IPS-15b (cell line): ENCODE results near the gene KANK4.

Experiments used
- H3K27me3 ChIP-seq: one replicate; pipeline ENCODE4 v1.6.1; 2013; ENCODE audit warnings: low read length; ENCODE audit not compliant: control insufficient read depth, insufficient read depth
- H3K36me3 ChIP-seq: one replicate; pipeline ENCODE4 v1.6.1; 2013; ENCODE audit warnings: low read length; ENCODE audit not compliant: control insufficient read depth, insufficient read depth
- H3K4me1 ChIP-seq: one replicate; pipeline ENCODE4 v1.6.1; 2013; ENCODE audit warnings: mild to moderate bottlenecking, low read length; ENCODE audit not compliant: control insufficient read depth, insufficient read depth
- H3K4me3 ChIP-seq: one replicate; pipeline ENCODE4 v1.5.1; 2013; ENCODE audit warnings: low read depth, low read length
- H3K9ac ChIP-seq: one replicate; pipeline ENCODE4 v1.6.1; 2013; ENCODE audit warnings: low read depth, mild to moderate bottlenecking, low read length
- H3K9me3 ChIP-seq: one replicate; pipeline ENCODE4 v1.6.1; 2013; ENCODE audit warnings: mild to moderate bottlenecking, low read length; ENCODE audit not compliant: control insufficient read depth, insufficient read depth

The KANK4 gene

GRCh38 chr1:62299426-62300200 lies 19.6 kb downstream of the KANK4 start:
- H3K27me3 ChIP-seq, result peaks cover 22% of the 10 kb centered on the region
- H3K4me3 ChIP-seq, result no peak overlapping the region
- H3K36me3 ChIP-seq, result no peaks in the 10 kb centered on the region
- no peak overlapping the region for H3K9ac ChIP-seq
- H3K9me3 ChIP-seq, result no peaks in the 10 kb centered on the region
- peaks cover 11% of the 10 kb centered on the region for H3K4me1 ChIP-seq

DNA sequence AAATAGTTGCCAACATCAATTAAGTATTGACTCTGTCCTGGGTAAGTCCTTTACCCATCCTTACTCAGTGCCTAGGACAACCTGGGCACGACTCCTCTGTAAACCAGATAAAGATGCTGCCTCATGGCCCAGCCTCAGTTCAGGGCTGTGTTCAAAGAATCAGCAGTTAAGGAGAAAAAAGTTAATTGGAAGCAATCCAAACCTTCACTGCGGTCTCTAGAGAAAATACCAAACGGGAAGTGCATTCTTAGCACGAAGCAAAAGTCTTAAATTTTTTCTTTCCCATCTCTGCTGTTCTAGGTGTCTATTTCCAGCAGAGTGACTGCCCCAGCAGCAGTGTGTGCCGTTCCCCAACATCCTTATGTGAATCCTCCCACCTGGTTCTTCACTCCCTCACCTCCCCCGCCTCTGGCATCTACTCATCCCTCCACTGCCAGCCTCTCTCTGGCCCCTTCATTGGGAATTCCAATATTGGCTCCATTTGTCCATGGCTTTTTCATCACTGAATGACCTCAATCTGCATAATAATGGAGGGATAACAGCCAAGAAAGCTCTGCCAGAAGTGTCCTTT lies 23.2 kb downstream of the KANK4 start:
- Histone ChIP-seq H3K9me3 (no peaks in the 10 kb centered on the region), H3K27me3 (peaks cover 7% of the 10 kb centered on the region), H3K36me3 (no peaks in the 10 kb centered on the region), H3K9ac (no peak overlapping the region), H3K4me1 (peaks cover 6% of the 10 kb centered on the region), H3K4me3 (no peak overlapping the region)

GRCh38 chr1:62294261-62294660 lies 25.0 kb downstream of the KANK4 start:
- Histone ChIP-seq H3K36me3 (no peaks in the 10 kb centered on the region), H3K27me3 (peaks cover 17% of the 10 kb centered on the region), H3K4me1 (peaks cover 6% of the 10 kb centered on the region), H3K4me3 (no peak overlapping the region), H3K9ac (no peak overlapping the region), H3K9me3 (no peaks in the 10 kb centered on the region)

DNA sequence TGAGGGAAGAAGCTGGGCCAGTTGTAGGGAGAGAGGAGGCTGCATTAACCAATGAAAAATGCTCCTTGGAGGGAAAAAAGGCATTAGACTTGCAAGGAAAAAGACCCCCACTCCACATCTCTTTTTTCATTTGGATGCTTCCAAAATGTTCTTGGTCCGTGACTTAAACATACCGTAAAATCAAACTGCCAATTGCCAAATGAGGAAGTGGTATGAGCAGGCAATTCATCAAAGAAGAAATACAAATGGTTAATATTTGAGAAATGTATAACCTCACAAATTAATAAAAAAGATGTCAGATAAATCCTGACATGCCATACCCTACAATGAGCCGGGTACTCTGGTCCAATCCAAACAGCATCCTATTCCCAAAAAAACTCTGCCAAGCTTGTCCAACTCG lies 30.6 kb downstream of the KANK4 start:
- no peak overlapping the region for H3K4me3 ChIP-seq
- H3K27me3 ChIP-seq, result peaks cover 71% of the 10 kb centered on the region
- H3K9me3 ChIP-seq, result no peaks in the 10 kb centered on the region
- H3K4me1 ChIP-seq, result peaks cover 19% of the 10 kb centered on the region
- H3K36me3 ChIP-seq, result no peaks in the 10 kb centered on the region
- H3K9ac ChIP-seq, result no peak overlapping the region

DNA sequence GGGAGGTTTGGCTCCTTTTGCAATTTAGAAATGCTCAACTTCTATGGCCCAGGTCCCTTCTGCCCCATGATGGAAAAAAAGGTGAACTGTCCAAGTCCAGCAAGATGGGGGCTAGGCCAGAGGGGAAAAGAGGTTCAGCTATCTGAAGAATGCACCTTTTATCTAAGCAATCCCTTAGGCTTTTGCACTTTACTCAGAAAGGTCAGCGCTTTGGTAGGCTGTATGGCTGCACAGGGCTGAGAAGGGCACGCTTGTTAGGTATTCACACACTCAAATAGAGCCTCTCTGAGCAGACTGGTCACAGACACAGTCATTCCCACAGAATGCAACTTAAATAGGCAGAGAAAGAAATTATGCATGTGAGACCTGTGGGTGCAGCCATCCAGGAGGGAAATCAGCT lies 31.0 kb downstream of the KANK4 start:
- Histone ChIP-seq H3K27me3 (peaks cover 72% of the 10 kb centered on the region), H3K36me3 (no peaks in the 10 kb centered on the region), H3K9ac (no peak overlapping the region), H3K9me3 (no peaks in the 10 kb centered on the region), H3K4me1 (peaks cover 19% of the 10 kb centered on the region), H3K4me3 (no peak overlapping the region)

DNA sequence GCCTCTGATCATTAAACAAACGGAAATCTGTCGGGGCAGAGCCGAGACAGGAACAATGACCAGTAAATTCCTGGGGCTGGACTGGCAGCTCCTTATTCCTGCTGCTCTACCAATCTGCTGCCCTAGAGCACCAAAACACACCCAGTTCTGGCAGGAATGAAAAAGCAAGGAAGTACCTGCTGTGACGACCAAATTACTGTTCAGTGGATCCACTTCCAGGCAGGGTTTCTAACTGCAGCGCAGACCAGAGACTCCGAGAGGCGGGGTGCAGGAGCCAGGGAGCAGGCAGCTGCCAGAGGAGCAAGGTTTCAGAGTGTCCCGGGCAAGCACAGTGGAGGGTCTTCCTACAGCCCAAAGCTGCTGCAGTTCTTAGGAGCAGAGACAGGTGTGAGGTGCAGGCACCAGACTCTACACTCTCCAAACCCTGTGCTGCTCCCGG lies 32.4 kb downstream of the KANK4 start:
- Histone ChIP-seq H3K27me3 (peaks cover 87% of the 10 kb centered on the region), H3K4me1 (peaks cover 19% of the 10 kb centered on the region), H3K36me3 (no peaks in the 10 kb centered on the region), H3K4me3 (no peak overlapping the region), H3K9ac (no peak overlapping the region), H3K9me3 (no peaks in the 10 kb centered on the region)

GRCh38 chr1:62285984-62286785 lies 33.0 kb downstream of the KANK4 start:
- Histone ChIP-seq H3K9ac (no peak overlapping the region), H3K4me1 (peaks cover 19% of the 10 kb centered on the region), H3K9me3 (no peaks in the 10 kb centered on the region), H3K36me3 (no peaks in the 10 kb centered on the region), H3K4me3 (peak overlapping the region; percentile 20), H3K27me3 (peaks cover 93% of the 10 kb centered on the region)

DNA sequence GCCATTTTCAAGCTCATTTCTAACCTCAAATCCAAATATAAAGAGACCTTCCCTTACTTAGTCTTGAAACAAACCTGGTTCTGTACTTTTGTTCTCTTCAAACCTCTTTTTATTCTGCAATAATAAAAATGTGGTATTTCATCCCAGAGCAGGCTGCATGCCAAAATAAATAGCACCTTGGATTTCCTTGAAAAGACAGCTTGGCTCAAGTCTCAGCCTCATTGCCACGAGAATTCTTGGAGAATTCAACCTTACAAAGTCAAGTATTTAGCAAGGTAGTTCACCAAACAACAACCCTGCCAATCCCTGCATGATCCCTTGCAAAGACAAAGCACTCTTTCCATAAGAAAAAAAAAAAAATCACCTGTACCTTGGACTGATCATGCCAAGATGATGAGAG lies 33.8 kb downstream of the KANK4 start:
- H3K36me3 ChIP-seq, result no peaks in the 10 kb centered on the region
- no peak overlapping the region for H3K4me3 ChIP-seq
- H3K9me3 ChIP-seq, result no peaks in the 10 kb centered on the region
- peaks cover 19% of the 10 kb centered on the region for H3K4me1 ChIP-seq
- H3K9ac ChIP-seq, result no peak overlapping the region
- peaks cover 99% of the 10 kb centered on the region for H3K27me3 ChIP-seq

DNA sequence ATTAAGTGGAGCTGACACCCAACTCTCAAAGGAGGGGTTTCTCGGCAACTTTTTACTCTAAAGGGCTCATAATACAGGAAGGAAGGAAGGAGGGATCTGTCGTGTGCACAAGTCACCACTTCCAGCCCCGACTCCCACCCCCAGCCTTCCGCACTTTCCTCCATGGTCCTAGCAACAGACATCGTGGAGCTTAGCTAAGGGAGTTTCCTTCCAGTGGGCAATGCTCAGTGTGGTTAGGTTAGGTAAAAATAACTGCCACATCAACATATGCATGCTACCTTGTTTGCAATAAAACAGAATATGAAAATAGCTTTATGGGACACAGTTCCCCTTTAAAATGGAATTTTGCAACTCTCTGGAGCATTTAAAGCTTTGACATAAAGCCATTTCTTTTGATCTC lies 35.2 kb downstream of the KANK4 start:
- Histone ChIP-seq H3K27me3 (peaks cover 92% of the 10 kb centered on the region), H3K36me3 (no peaks in the 10 kb centered on the region), H3K4me3 (no peak overlapping the region), H3K9me3 (no peaks in the 10 kb centered on the region), H3K9ac (no peak overlapping the region), H3K4me1 (peaks cover 19% of the 10 kb centered on the region)

- Histone ChIP-seq H3K4me1 (peaks cover 21% of the 10 kb centered on the region), H3K36me3 (no peaks in the 10 kb centered on the region), H3K27me3 (peaks cover 83% of the 10 kb centered on the region), H3K9me3 (no peaks in the 10 kb centered on the region), H3K9ac (no peak overlapping the region), H3K4me3 (no peak overlapping the region)
Observed at GRCh38 chr1:62282909-62283755, 36.1 kb downstream of the KANK4 start.

GRCh38 chr1:62281922-62282555 lies 37.2 kb downstream of the KANK4 start:
- Histone ChIP-seq H3K9ac (no peak overlapping the region), H3K4me1 (peaks cover 15% of the 10 kb centered on the region), H3K9me3 (no peaks in the 10 kb centered on the region), H3K36me3 (no peaks in the 10 kb centered on the region), H3K27me3 (peaks cover 72% of the 10 kb centered on the region), H3K4me3 (no peak overlapping the region)
